SK-N-SH treated with all-trans-retinoic acid at 6 μM for 48 hours (cell line): ENCODE data around the gene CFDP1.

ENCODE experiments used
- ARNTL ChIP-seq: fragments of 450-650 bp; formaldehyde crosslinking; IDR thresholded peaks from 2 replicates; pipeline ENCODE4 v1.5.0; 2020; ENCODE audit warnings: low read depth, mild to moderate bottlenecking, moderate library complexity, borderline replicate concordance
- PATZ1 ChIP-seq: fragments of 250-450 bp; sonication (Bioruptor Pico); IDR thresholded peaks from 2 replicates; pipeline ENCODE4 v1.8.0; 2020; ENCODE audit warnings: mild to moderate bottlenecking, moderate library complexity, borderline replicate concordance
- ZFP30 ChIP-seq: fragments of 450-650 bp; formaldehyde crosslinking; IDR thresholded peaks from 2 replicates; pipeline ENCODE4 v1.5.0; 2022; ENCODE audit warnings: mild to moderate bottlenecking, moderate library complexity
- ZNF70 ChIP-seq: fragments of 450-650 bp; formaldehyde crosslinking; IDR thresholded peaks from 2 replicates; pipeline ENCODE4 v1.5.0; 2020; ENCODE audit warnings: mild to moderate bottlenecking, moderate library complexity
- TF ChIP-seq, protein P1 (sequence below): fragments of 250-450 bp; sonication (Bioruptor Pico); IDR thresholded peaks from 2 replicates; pipeline ENCODE4 v1.5.1; 2020; ENCODE audit warnings: low read depth, mild to moderate bottlenecking, moderate library complexity

- TF ChIP-seq ZNF70 (CRISPR knock-in tag): no peak
- no peak for TF ChIP-seq ZFP30 (CRISPR knock-in tag)
- no peak for TF ChIP-seq ARNTL
- TF ChIP-seq PATZ1 (CRISPR knock-in tag): no peak
- TF ChIP-seq, protein P1, sequence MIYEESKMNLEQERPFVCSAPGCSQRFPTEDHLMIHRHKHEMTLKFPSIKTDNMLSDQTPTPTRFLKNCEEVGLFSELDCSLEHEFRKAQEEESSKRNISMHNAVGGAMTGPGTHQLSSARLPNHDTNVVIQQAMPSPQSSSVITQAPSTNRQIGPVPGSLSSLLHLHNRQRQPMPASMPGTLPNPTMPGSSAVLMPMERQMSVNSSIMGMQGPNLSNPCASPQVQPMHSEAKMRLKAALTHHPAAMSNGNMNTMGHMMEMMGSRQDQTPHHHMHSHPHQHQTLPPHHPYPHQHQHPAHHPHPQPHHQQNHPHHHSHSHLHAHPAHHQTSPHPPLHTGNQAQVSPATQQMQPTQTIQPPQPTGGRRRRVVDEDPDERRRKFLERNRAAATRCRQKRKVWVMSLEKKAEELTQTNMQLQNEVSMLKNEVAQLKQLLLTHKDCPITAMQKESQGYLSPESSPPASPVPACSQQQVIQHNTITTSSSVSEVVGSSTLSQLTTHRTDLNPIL (CRISPR knock-in tag): no peak
These were observed 145.1 kb downstream of the CFDP1 start for GRCh38 chr16:75288181-75288580.
